ENCODE measurements around the gene SDHA. TPM values are rescaled to one million over a fixed set of nuclear protein-coding genes. Genes with fewer than 3 reads are reported as not detected.

SDHA gene
- total RNA-seq, 1 experiment from 2014 or later = 75.0 TPM

- H3K4me3 Mint-ChIP-seq (ENCODE audit: unreplicated experiment) = no peak overlapping the region
- peaks cover 12% of the 10 kb centered on the region for H3K27me3 Mint-ChIP-seq (ENCODE audit: insufficient read depth, unreplicated experiment)
- no peaks in the 10 kb centered on the region for H3K9me3 Mint-ChIP-seq (ENCODE audit: unreplicated experiment)
- ChIA-PET CTCF (interaction anchor here (0.6 to 1.8 kb wide), 2 partner anchors 13 to 243 kb away, joined by 3 to 7 read pairs; no protein-coding TSS in a partner anchor), POLR2A (no interaction called here)
- no peaks in the 10 kb centered on the region for H3K4me1 Mint-ChIP-seq (ENCODE audit: insufficient read depth, unreplicated experiment)
- no peak for DNase-seq (ENCODE audit: unreplicated experiment)
- H3K27ac Mint-ChIP-seq (ENCODE audit: low read depth, unreplicated experiment) = no peak overlapping the region
- intact Hi-C loops (cut with micrococcal nuclease) = loop anchor here (2.0 kb wide), 1 partner anchor 29 kb away; the partner anchor contains the start of genes CCDC127 and SDHA
- TF ChIP-seq CTCF (IDR thresholded peaks at IDR 0.05; ENCODE audit: unreplicated experiment) = no peak
- BruUV-seq (replicated peaks) = no TSS peak
- H3K36me3 Mint-ChIP-seq (ENCODE audit: insufficient read depth, unreplicated experiment) = no peaks in the 10 kb centered on the region
These were observed 28.1 kb upstream of the SDHA start for GRCh38 chr5:189976-190365.

GRCh38 chr5:190366-191035 is 27.6 kb upstream of the SDHA start:
- DNase-seq (ENCODE audit: unreplicated experiment) = no peak
- no TSS peak for BruUV-seq (replicated peaks)
- intact Hi-C loops (cut with micrococcal nuclease) = no loop called here
- ChIA-PET POLR2A (interaction anchor here (0.9 kb wide), 1 partner anchor 28 kb away, joined by 3 read pairs; the partner anchor contains the start of genes CCDC127 and SDHA), CTCF (interaction anchor here (0.6 to 0.7 kb wide), 2 partner anchors 127 to 295 kb away, joined by 3 read pairs; no protein-coding TSS in a partner anchor)
- H3K4me1 Mint-ChIP-seq (ENCODE audit: insufficient read depth, unreplicated experiment) = no peaks in the 10 kb centered on the region
- H3K4me3 Mint-ChIP-seq (ENCODE audit: unreplicated experiment) = no peak overlapping the region
- H3K27me3 Mint-ChIP-seq (ENCODE audit: insufficient read depth, unreplicated experiment) = peaks cover 12% of the 10 kb centered on the region
- H3K36me3 Mint-ChIP-seq (ENCODE audit: insufficient read depth, unreplicated experiment) = no peaks in the 10 kb centered on the region
- TF ChIP-seq CTCF (IDR thresholded peaks at IDR 0.05; ENCODE audit: unreplicated experiment) = no peak
- no peaks in the 10 kb centered on the region for H3K9me3 Mint-ChIP-seq (ENCODE audit: unreplicated experiment)
- no peak overlapping the region for H3K27ac Mint-ChIP-seq (ENCODE audit: low read depth, unreplicated experiment)

- no peaks in the 10 kb centered on the region for H3K36me3 Mint-ChIP-seq (ENCODE audit: insufficient read depth, unreplicated experiment)
- no peak within 1 kb of the TSS for H3K27ac Mint-ChIP-seq (ENCODE audit: low read depth, unreplicated experiment)
- no peaks in the 10 kb centered on the region for H3K4me1 Mint-ChIP-seq (ENCODE audit: insufficient read depth, unreplicated experiment)
- peaks cover 12% of the 10 kb centered on the region for H3K27me3 Mint-ChIP-seq (ENCODE audit: insufficient read depth, unreplicated experiment)
- H3K4me3 Mint-ChIP-seq (ENCODE audit: unreplicated experiment) = no peak within 1 kb of the TSS
- ChIA-PET POLR2A (interaction anchor here (0.9 kb wide), 1 partner anchor 27 kb away, joined by 3 read pairs; the partner anchor contains the start of genes CCDC127 and SDHA), CTCF (interaction anchor here (0.6 to 0.7 kb wide), 3 partner anchors 126 to 294 kb away, joined by 3 read pairs; no protein-coding TSS in a partner anchor)
- TF ChIP-seq CTCF (IDR thresholded peaks at IDR 0.05; ENCODE audit: unreplicated experiment) = no peak
- BruUV-seq (replicated peaks) = no TSS peak
- DNase-seq (ENCODE audit: unreplicated experiment) = no peak
- H3K9me3 Mint-ChIP-seq (ENCODE audit: unreplicated experiment) = no peaks in the 10 kb centered on the region
- intact Hi-C loops (cut with micrococcal nuclease) = no loop called here
These were observed 26.8 kb upstream of the SDHA start, which contains the start of gene LRRC14B for GRCh38 chr5:191036-191948. Gene LRRC14B, plus strand, starts transcription at chr5:191495. Its CDS starts 44 bp downstream, at chr5:191539.

All from MCF 10A (cell line).